GM10248 (cell line): ENCODE results near the gene PPARA.
"Not testable (repeated sequence)": the region's sequence is repeated elsewhere in the genome, so short reads cannot be mapped to it uniquely, and the experiment has no call there.

Experiments used
- CTCF ChIA-PET: fragments of 300-600 bp; sonication (Branson Sonifier 250); formaldehyde crosslinking; extraction: SDS; loops from one replicate; lab custom pipeline; 2021; ENCODE audit warnings: antibody characterized with exemption; lab: Yijun Ruan, JAX
- POLR2A ChIA-PET: fragments of 350-650 bp; sonication (Branson Sonifier 250); formaldehyde crosslinking; extraction: SDS; loops from one replicate; lab custom pipeline; 2020; ENCODE audit warnings: antibody characterized with exemption; lab: Yijun Ruan, JAX
- DNase-seq: peaks from one replicate; pipeline ENCODE4 v3.0.0; 2012; ENCODE audit errors: extremely low spot score
- CTCF ChIP-seq: IDR thresholded peaks from 2 replicates; pipeline ENCODE4 v1.5.1; 2012; ENCODE audit warnings: mild to moderate bottlenecking, low read depth; ENCODE audit errors: extremely low read depth, missing control alignments, control extremely low read depth

Gene PPARA

GRCh38 chr22:46195487-46196165 is 45.3 kb downstream of the PPARA start:
- ChIA-PET POLR2A (no interaction called here), CTCF (no interaction called here)
- no peak for DNase-seq
- no peak for TF ChIP-seq CTCF

- TF ChIP-seq CTCF, result no peak
- ChIA-PET CTCF (no interaction called here), POLR2A (no interaction called here)
- DNase-seq, result no peak
These were observed 46.0 kb downstream of the PPARA start for GRCh38 chr22:46196278-46196677.

- ChIA-PET CTCF (interaction anchor here (1.1 kb wide), 1 partner anchor 12 kb away, joined by 3 read pairs; no protein-coding TSS in a partner anchor), POLR2A (no interaction called here)
- DNase-seq, result no peak
- TF ChIP-seq CTCF, result no peak
These were observed 47.9 kb downstream of the PPARA start for GRCh38 chr22:46198274-46198673.

GRCh38 chr22:46198806-46199205 is 48.5 kb downstream of the PPARA start:
- CTCF ChIA-PET, result interaction anchor here (1.1 to 1.5 kb wide), 3 partner anchors 10 to 82 kb away, joined by 3 to 4 read pairs (median 3); no protein-coding TSS in a partner anchor
- DNase-seq, POLR2A ChIA-PET: not testable (repeated sequence)

GRCh38 chr22:46201059-46201757 is 50.9 kb downstream of the PPARA start:
- no peak for TF ChIP-seq CTCF
- ChIA-PET CTCF (interaction anchor here (0.9 kb wide), 1 partner anchor 15 kb away, joined by 3 read pairs; no protein-coding TSS in a partner anchor), POLR2A (no interaction called here)
- DNase-seq, result no peak

GRCh38 chr22:46202897-46203600 is 52.7 kb downstream of the PPARA start:
- ChIA-PET CTCF (no interaction called here), POLR2A (no interaction called here)
- no peak for DNase-seq
- no peak for TF ChIP-seq CTCF
